Endothelial cell (in vitro differentiated cells): ENCODE data around the gene PRXL2B. TPM values are rescaled to one million over a fixed set of nuclear protein-coding genes. Genes with fewer than 3 reads are reported as not detected.
"Not testable (repeated sequence)": the region's sequence is repeated elsewhere in the genome, so short reads cannot be mapped to it uniquely, and the experiment has no call there.

Experiments
- DNase-seq: peaks from one replicate; pipeline ENCODE4 v3.0.0; 2021; ENCODE audit warnings: low spot score
- H3K27ac Mint-ChIP-seq: one replicate; pipeline ENCODE4 v1.8.0; 2021; ENCODE audit warnings: mixed read lengths, inconsistent platforms; ENCODE audit not compliant: unreplicated experiment
- H3K27me3 Mint-ChIP-seq: one replicate; pipeline ENCODE4 v1.8.0; 2021; ENCODE audit warnings: mild to moderate bottlenecking, moderate library complexity, mixed read lengths, inconsistent platforms; ENCODE audit not compliant: unreplicated experiment
- H3K36me3 Mint-ChIP-seq: one replicate; pipeline ENCODE4 v1.8.0; 2021; ENCODE audit warnings: mild to moderate bottlenecking, low read depth, mixed read lengths, inconsistent platforms; ENCODE audit not compliant: unreplicated experiment
- H3K4me1 Mint-ChIP-seq: one replicate; pipeline ENCODE4 v1.8.0; 2021; ENCODE audit warnings: mild to moderate bottlenecking, mixed read lengths, inconsistent platforms; ENCODE audit not compliant: unreplicated experiment
- H3K4me3 Mint-ChIP-seq: one replicate; pipeline ENCODE4 v1.8.0; 2021; ENCODE audit warnings: mild to moderate bottlenecking, mixed read lengths, inconsistent platforms; ENCODE audit not compliant: unreplicated experiment
- H3K9me3 Mint-ChIP-seq: one replicate; pipeline ENCODE4 v1.8.0; 2021; ENCODE audit warnings: mixed read lengths, inconsistent platforms; ENCODE audit not compliant: unreplicated experiment
- total RNA-seq: library from RNA; stranded (reverse); fragmentation: NEBNext Ultra II Directional; extraction: Animal tissue kit (Norgen Biotek cat#: 25700); gene quantifications from one replicate; pipeline ENCODE4 v1.2.1, GENCODE V29; 2021; ENCODE audit not compliant: unreplicated experiment
- TF ChIP-seq, protein P1 (sequence below): fragments of 200-600 bp; sonication (generic); IDR thresholded peaks from one replicate; pipeline ENCODE4 v1.5.0; 2021; ENCODE audit warnings: antibody characterized with exemption; ENCODE audit not compliant: unreplicated experiment

Gene PRXL2B
- total RNA-seq, 1 donor from 2014 or later, result 35.6 TPM

DNA sequence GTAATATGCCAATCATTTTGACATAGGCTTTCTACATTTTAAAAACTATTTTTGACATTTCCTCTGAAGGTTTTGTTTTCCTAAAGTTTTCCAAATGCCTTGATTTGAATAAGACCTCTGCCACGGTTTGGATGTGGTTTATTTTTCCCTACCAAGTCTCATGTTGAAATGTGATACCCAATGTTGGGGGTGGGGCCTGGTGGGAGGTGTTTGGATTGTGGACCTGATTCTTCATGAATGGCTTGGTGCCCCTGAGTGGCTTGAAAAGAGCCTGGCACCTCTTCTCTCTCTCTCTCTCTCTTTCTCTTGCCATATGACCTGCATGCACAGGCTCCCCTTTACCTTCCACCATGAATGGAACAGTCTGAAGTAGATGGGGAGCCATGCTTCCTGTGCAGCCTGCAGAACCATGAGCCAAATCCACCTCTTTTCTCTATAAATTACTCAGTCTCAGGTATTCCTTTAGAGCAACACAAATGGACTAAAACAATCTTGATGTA lies 31.4 kb downstream of the PRXL2B start:
- H3K4me3 Mint-ChIP-seq, result no peak overlapping the region
- H3K27me3 Mint-ChIP-seq, result no peaks in the 10 kb centered on the region
- DNase-seq, result no peak
- H3K27ac Mint-ChIP-seq, result no peak overlapping the region
- H3K4me1 Mint-ChIP-seq, result no peaks in the 10 kb centered on the region
- no peaks in the 10 kb centered on the region for H3K36me3 Mint-ChIP-seq
- TF ChIP-seq, protein P1, sequence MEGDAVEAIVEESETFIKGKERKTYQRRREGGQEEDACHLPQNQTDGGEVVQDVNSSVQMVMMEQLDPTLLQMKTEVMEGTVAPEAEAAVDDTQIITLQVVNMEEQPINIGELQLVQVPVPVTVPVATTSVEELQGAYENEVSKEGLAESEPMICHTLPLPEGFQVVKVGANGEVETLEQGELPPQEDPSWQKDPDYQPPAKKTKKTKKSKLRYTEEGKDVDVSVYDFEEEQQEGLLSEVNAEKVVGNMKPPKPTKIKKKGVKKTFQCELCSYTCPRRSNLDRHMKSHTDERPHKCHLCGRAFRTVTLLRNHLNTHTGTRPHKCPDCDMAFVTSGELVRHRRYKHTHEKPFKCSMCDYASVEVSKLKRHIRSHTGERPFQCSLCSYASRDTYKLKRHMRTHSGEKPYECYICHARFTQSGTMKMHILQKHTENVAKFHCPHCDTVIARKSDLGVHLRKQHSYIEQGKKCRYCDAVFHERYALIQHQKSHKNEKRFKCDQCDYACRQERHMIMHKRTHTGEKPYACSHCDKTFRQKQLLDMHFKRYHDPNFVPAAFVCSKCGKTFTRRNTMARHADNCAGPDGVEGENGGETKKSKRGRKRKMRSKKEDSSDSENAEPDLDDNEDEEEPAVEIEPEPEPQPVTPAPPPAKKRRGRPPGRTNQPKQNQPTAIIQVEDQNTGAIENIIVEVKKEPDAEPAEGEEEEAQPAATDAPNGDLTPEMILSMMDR, result no peak
- H3K9me3 Mint-ChIP-seq, result no peaks in the 10 kb centered on the region

DNA sequence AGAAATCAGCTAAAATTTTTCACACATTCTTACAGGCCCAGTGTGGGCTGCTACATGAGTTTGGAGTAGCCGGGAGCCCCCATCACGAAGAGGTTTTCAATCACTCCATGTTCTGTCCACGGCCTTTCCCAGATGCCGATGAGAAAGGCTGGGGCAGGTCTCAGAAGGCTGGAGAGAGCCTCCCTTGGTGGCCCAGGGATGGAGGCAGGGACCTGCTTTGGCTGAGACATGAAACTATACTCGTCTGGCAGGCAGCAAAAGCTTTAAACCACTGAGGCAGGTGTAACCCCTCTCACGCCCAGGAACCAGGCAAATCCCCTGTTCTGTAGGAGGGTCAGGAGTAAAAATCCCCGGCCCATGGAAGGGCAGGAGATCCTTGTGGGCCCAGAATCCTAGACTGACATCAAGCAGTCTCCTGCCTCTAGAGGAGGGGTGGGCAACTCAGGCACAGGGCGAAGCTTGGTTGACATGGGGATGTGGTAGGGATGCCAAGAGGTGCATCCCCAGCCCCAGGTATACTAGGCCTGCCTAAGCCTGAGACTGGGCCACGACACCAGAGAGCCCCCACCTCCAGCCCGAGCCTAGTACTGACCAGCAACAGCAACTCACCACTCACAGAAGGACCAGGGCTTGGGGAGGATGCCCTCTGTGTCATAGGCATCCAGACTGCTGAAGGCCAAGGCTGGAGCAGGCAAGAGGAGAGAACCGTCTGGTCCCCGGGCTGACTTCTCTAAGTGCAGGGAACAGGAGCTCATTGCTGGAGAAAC lies 37.2 kb downstream of the PRXL2B start:
- no peaks in the 10 kb centered on the region for H3K9me3 Mint-ChIP-seq
- TF ChIP-seq, protein P1, result no peak
- H3K27me3 Mint-ChIP-seq, result peaks cover 4% of the 10 kb centered on the region
- H3K4me1 Mint-ChIP-seq, result no peaks in the 10 kb centered on the region
- DNase-seq, result no peak
- no peak overlapping the region for H3K4me3 Mint-ChIP-seq
- no peak overlapping the region for H3K27ac Mint-ChIP-seq
- H3K36me3 Mint-ChIP-seq, result no peaks in the 10 kb centered on the region

DNA sequence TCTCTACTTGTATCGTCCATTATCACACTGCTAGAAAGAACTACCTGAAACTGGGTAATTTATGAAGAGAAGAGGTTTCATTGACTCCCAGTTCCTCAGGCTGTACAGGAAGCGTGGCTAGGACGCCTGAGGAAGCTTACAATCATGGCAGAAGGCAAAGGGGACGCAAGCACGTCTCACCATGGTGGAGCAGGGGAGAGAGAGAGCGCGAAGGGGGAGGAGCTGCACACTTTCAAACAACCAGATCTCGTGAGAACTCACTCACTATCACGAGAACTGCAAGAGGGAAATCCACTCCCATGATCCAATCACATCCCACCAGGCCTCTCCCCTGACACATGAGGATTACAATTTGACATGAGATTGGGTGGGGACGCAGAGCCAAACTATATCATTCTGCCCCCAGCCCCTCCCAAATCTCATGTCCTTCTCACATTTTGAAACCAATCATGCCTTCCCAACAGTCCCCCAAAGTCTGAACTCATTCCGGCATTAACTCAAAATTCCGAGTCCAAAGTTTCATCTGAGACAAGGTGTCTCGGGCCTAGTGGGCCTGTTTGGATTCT lies 38.2 kb downstream of the PRXL2B start:
- Mint-ChIP-seq H3K27ac (no peak overlapping the region), H3K4me1 (no peaks in the 10 kb centered on the region), H3K4me3 (no peak overlapping the region), H3K36me3 (no peaks in the 10 kb centered on the region), H3K27me3 (peaks cover 7% of the 10 kb centered on the region), H3K9me3 (no peaks in the 10 kb centered on the region)
- TF ChIP-seq, protein P1, result no peak
- no peak for DNase-seq

DNA sequence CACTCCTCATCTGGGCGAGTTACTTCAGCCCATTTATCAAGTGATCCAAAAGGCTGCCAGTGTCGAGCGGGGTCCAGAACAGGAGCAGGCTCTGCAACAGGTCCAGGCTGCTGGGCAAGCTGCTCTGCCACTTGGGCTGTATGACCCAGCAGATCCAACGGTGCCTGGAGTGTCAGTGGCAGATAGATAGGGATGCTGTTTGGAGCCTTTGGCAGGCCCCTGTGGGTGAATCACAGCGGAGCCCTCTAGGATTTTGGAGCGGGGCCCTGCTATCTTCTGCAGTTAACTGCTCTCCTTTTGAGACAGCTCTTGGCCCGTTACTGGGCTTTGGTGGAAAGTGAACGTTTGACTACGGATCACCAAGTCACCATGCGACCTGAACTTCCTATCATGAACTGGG lies 38.7 kb downstream of the PRXL2B start:
- peaks cover 10% of the 10 kb centered on the region for H3K27me3 Mint-ChIP-seq
- no peaks in the 10 kb centered on the region for H3K9me3 Mint-ChIP-seq
- H3K4me3 Mint-ChIP-seq, result no peak overlapping the region
- DNase-seq, result no peak
- TF ChIP-seq, protein P1, result no peak
- H3K36me3 Mint-ChIP-seq, result peaks cover 2% of the 10 kb centered on the region
- no peak overlapping the region for H3K27ac Mint-ChIP-seq
- H3K4me1 Mint-ChIP-seq, result no peaks in the 10 kb centered on the region

DNA sequence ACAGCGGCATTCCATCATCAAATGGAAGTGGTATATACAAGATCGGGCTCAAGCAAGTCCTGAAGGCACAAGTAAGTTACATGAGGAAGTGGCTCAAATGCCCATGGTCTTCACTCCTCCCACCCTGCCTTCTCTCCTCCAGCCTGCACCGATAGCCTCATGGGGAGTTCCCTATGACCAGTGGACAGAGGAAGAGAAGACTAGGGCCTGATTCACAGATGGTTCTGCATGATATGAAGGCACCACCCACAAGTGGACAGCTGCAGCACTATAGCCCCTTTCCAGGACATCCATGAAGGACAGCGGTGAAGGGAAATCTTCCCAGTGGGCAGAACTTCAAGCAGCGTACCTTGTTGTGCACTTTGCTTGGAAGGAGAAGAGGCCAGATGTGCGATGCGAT lies 39.2 kb downstream of the PRXL2B start:
- not testable (repeated sequence) for H3K36me3 Mint-ChIP-seq, H3K9me3 Mint-ChIP-seq, H3K4me3 Mint-ChIP-seq, H3K27ac Mint-ChIP-seq, DNase-seq, H3K4me1 Mint-ChIP-seq
- peaks cover 14% of the 10 kb centered on the region for H3K27me3 Mint-ChIP-seq
